Coronary artery (tissue), 2 donors: ENCODE data around the gene LIN28A.
A peak's percentile ranks its signal among the peaks of the same experiment; 100 is the strongest.

Source experiments
- DNase-seq: peaks from one replicate; pipeline ENCODE4 v3.0.0-alpha.2; 2017; ENCODE audit warnings: low spot score
- H3K27ac ChIP-seq, 2 donors: fragments of 200-600 bp; sonication (generic); one replicate each; pipeline ENCODE4 v1.5.1; 2016 to 2019
- H3K4me3 ChIP-seq: fragments of 200-600 bp; sonication (generic); 2 replicates; pipeline ENCODE4 v1.5.1; 2016; ENCODE audit warnings: mild to moderate bottlenecking, moderate library complexity
- CTCF ChIP-seq: fragments of 200-600 bp; sonication (generic); IDR thresholded peaks from one replicate; pipeline ENCODE4 v1.5.1; 2019; ENCODE audit warnings: antibody characterized with exemption

LIN28A gene

DNA sequence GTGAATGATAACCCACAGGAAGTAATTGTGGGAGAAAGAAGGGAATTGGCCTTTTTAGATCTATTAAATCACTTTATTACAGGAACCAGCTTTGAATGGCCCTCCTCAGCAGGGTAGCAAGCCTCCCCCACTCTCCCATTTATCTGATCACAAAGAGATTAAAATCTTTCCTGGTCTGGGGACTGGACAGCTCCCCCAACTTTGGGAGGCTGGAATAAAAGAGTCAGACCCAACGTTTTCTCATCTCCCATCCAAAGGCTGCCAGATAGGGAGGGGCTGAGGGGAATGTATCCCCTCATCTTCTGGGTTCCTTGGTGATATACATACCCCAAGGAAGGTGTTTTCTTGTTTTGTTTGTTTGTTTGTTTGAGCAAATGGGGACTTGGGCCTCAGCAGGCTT is 2.4 kb downstream of the LIN28A start:
- no peak for TF ChIP-seq CTCF
- no peak for DNase-seq
- H3K27ac ChIP-seq = no peak overlapping the region
- H3K4me3 ChIP-seq = no peak overlapping the region

GRCh38 chr1:26417111-26417759 is 6.6 kb downstream of the LIN28A start:
- Histone ChIP-seq H3K4me3 (no peak overlapping the region), H3K27ac (no peak overlapping the region)
- TF ChIP-seq CTCF = peak; percentile 72
- DNase-seq = no peak

DNA sequence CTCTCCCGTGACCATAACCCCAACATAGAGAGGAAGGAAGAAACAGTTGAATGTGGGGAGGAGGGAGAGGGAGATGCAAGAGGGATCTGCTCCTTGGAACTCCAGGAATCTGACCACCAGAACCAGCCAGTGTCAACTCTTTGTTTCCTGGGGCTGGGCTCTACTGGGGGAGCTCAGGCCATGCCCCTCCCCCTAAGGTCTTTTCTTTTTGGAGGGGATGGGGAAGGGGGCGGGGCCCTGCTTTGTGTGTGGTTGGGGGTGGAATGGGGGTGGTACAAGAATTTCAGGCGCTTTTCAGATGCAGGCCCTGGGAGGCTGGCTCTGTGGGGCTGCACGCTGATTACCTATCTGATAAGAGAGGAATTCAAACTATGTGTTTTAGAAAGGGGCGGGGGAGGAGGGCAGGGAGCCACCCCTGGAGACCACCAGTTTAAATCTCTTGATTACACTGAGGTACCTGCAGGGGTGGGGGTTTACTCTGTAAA is 8.3 kb downstream of the LIN28A start:
- DNase-seq = no peak
- H3K4me3 ChIP-seq = no peak overlapping the region
- no peak overlapping the region for H3K27ac ChIP-seq
- TF ChIP-seq CTCF = no peak

DNA sequence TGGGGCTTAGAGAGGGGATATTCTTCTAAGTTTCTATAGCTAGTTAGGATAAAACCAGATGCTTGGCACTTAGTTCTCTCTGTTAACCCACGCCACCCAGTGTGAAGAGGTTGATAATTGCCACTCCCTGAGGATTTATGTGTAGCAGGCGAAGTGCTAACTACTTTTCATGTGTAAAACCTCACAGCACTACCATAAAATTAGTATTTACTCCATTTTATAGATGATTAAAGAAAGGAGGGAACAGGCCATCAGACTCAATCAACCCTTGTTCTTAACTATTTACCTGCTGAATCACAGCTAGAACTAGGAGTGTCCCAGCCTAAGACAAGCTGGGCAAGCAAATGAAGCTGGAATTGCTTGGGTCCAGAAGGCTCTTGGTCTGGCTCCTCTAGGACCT is 8.9 kb downstream of the LIN28A start:
- DNase-seq = no peak
- Histone ChIP-seq H3K4me3 (no peak overlapping the region), H3K27ac (no peak overlapping the region)
- TF ChIP-seq CTCF = no peak

DNA sequence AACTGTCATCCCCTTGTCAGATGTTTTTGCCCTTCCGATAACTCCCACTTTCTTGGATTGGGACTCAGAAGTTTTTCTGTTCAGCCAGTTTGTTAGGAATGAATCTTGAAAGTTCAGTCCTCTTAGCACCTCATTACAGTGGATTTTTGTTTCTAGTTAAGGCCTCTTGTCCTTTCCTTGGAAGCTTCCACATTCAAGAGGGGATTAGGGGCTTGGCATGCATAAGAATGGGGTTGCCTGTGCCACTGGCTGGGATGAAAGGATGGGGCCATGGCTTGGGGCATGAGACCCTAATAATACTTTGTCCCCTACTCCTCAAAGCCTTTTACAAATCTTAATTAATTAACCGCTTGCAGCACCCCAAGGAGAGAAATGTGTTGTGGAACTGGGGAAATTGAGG is 19.1 kb downstream of the LIN28A start:
- TF ChIP-seq CTCF = no peak
- Histone ChIP-seq H3K4me3 (no peak overlapping the region), H3K27ac (no peak overlapping the region)
- DNase-seq = no peak

GRCh38 chr1:26431979-26432695 is 21.5 kb downstream of the LIN28A start, which contains the start of gene DHDDS:
Gene DHDDS, plus strand, starts transcription at chr1:26432321. Its CDS starts 625 bp downstream, at chr1:26432946.
- DNase-seq = peak; percentile 98
- TF ChIP-seq CTCF = no peak
- Histone ChIP-seq H3K4me3 (peak within 1 kb of the TSS; percentile 71), H3K27ac (peak within 1 kb of the TSS; percentile 51 to 54)

DNA sequence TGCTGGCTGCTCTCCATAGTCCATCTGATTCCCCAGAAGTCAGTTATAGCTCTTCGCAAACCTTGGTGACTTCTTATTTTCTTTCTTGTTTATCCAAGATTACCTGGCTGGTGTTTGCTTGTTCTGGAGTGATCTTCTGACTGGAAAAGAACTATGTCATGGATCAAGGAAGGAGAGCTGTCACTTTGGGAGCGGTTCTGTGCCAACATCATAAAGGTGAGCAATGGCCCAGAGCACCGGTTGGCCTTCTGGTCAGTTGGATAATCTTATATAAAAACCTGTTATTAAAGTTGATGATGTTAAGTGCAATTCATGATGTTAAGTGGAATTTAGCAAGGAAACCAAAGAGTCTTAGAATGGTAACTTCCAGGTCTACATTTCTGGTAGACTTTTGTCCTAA is 22.2 kb downstream of the LIN28A start:
- no peak for TF ChIP-seq CTCF
- Histone ChIP-seq H3K27ac (peak overlapping the region; percentile 51 to 54), H3K4me3 (peak overlapping the region; percentile 71)
- no peak for DNase-seq
